Stimulated activated naive CD4-positive, alpha-beta T cell (primary cell): ENCODE results near the gene KLF7.

Experiments
- DNase-seq, 6 experiments: peaks; one replicate each; lab custom pipeline; 2025; lab: John Stamatoyannopoulos, UW

Gene KLF7

DNA sequence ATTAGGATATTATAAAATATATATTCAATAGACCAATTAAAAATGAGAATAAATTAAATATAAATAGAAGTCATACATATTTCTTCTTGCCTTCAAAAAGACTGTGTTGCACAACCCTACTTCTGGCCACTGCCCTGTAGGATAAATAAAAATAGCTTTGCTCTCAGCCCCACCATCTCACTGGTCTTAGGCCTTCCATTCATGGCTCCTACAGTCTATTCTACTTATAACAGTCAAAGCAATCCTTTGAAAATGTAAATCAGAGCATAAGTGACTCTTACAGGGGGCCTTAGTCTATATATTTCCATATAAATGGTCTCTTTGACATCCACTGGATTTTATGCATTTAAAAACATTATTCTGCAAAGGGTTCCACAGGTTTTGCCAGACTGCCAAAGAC lies 72.9 kb downstream of the KLF7 start:
- no peak for DNase-seq

DNA sequence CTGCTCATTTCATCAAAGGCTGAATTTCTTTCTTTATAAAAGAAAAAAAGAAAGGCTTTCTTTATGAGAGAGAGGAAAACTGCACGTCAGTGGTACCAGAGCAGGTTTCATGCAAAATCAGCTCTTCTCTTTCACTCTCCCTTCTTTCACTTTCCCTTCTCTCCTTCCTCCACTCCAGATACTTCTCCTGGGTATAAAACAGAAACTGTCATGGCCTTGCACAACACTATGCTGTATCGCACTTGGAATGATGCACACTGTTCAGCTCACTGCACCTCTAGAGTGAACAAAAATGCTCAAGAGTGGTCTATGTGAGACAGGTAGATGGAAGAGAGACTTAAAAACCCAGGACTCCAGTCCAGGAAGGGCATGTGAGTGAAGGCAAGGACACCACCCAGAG lies 73.8 kb downstream of the KLF7 start:
- DNase-seq, result no peak

- DNase-seq, result no peak
Observed at GRCh38 chr2:207091176-207091575, 74.6 kb downstream of the KLF7 start.

GRCh38 chr2:207090389-207090788 lies 75.4 kb downstream of the KLF7 start:
- DNase-seq, result no peak

DNA sequence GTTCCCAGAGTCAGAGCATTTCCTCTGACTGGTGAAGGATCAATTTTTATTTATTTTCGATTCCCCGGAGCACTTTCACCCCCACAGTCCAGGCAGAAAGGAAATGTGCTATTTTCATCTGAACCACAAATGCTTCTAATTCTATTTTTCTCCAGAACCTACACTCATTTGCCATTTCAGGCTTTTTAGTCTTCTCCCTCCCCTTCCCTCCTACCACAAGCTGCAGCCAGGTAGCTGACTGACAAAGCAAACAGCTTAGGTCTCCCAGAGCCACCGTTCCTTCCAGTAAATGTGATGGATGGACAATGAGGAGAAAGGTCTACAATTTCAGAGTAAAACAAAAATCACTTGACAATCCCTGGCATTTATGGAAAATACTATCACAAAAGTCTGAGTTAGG lies 76.9 kb downstream of the KLF7 start:
- DNase-seq, result no peak

- no peak for DNase-seq
Observed at GRCh38 chr2:207088276-207088675, 77.5 kb downstream of the KLF7 start.

- no peak for DNase-seq
Observed at GRCh38 chr2:207087046-207087902, 78.5 kb downstream of the KLF7 start.

- DNase-seq, result no peak
Observed at GRCh38 chr2:207086136-207086535, 79.6 kb downstream of the KLF7 start.

DNA sequence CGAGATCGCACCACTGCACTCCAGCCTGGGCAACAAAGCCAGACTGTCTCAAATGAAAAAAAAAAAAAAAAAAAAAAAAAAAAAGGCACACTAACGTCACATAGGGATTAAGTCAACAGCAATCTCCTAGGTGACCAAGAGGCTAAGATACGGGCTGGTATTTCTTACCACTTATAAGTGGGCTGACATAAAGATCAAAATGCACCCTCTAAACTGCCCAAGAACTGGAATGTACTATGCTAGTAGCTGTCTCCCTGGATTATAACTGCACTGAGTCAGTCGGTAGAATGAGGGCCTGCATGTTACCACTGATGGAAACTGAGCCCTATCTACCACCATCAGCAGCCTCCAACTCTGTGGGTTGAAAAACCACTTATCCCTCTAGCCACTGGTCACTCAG lies 80.6 kb downstream of the KLF7 start:
- no peak for DNase-seq

- no peak for DNase-seq
Observed at GRCh38 chr2:207083361-207084110, 82.2 kb downstream of the KLF7 start.

DNA sequence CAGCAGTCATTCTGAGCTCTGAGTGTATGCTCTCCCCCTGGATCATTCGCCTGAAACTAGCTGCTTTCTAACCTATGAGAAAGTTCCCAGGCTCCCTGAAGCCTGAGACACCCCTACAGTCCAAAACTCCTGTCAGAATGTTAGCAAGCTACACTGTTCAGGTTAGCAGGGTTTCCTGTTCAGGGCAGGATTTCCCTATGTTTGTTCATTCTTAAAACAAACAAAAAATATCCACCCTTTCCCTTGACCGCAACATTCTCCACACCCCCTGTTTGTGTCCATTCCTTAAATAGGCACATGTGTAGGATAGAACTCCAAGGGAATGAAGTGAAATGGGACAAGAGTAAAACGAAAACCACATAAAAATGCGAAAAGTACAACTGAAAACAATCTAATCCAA lies 83.1 kb downstream of the KLF7 start:
- no peak for DNase-seq

DNA sequence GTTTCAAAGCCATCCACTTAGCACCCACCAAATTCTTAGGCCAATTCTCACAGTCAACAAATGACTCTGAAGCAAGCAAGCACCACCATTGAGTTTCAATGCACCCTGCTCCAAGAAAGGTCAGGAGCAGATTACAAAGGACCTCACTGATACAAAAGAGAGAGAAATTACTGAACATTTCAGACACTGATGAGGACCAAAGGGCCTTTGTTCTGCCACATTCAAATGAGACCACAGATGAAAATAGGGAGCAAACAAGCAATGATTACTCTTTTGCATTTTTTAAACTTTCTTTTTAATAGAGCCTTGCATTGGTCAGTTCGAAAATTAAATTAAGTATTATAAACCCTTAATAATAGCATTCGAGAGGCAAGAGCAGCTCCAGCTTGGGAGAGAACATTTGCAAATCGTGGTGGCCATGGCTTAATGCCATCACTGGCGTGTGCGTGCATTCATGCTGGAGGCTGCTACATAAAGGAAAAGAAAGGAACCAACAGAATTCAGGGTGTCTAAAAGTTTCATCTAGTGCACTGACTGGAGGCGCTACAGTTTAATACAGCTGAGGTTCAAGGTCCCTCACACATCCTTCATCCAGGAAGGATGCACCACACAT lies 87.5 kb downstream of the KLF7 start:
- no peak for DNase-seq

DNA sequence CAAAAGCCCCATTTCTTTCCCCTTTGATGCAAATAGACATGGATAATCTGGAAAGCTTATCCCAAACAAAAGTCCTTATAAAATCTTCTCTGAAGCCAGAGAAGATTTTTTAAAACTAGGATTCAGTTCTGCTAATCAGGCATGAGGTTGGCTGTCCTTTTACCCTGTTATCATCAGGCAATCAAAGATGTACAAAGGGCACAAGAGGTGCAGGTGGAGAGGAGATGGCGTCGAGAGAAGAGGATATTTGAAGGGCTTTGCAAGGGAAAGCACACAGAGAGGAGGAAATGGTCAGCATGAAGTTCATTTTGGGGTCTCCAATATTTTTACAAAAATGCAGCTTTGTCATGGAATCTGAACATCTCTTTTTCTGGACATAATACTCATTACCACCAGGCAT lies 88.5 kb downstream of the KLF7 start:
- DNase-seq, result no peak

- no peak for DNase-seq
Observed at GRCh38 chr2:207075456-207075855, 90.3 kb downstream of the KLF7 start.

GRCh38 chr2:207073801-207074678 lies 91.7 kb downstream of the KLF7 start:
- peak in 2 of 6 experiments; percentile 14 to 21 for DNase-seq

- DNase-seq, result no peak
Observed at GRCh38 chr2:207073412-207073800, 92.3 kb downstream of the KLF7 start.

GRCh38 chr2:207072571-207072970 lies 93.2 kb downstream of the KLF7 start:
- no peak for DNase-seq

- no peak for DNase-seq
Observed at GRCh38 chr2:207071820-207072219, 93.9 kb downstream of the KLF7 start.

DNA sequence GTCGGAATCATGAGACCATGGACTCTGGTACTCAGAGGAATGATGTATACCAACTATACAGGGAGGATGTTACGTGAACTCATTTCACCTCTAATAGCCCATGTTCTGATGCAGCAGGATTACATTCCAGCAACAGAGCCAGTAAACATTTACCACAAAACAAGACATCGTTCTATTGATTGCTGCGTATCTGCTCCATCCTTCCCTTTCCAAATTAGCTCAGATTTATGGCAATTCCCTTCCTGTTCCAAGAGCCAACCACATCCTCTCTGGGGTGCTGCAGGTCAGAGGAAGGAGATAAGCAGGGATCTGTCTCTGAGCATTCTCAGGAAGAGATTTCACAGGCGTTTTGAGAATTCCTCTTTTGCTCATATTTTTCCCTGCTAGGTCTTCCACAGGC lies 98.3 kb downstream of the KLF7 start:
- DNase-seq, result no peak

DNA sequence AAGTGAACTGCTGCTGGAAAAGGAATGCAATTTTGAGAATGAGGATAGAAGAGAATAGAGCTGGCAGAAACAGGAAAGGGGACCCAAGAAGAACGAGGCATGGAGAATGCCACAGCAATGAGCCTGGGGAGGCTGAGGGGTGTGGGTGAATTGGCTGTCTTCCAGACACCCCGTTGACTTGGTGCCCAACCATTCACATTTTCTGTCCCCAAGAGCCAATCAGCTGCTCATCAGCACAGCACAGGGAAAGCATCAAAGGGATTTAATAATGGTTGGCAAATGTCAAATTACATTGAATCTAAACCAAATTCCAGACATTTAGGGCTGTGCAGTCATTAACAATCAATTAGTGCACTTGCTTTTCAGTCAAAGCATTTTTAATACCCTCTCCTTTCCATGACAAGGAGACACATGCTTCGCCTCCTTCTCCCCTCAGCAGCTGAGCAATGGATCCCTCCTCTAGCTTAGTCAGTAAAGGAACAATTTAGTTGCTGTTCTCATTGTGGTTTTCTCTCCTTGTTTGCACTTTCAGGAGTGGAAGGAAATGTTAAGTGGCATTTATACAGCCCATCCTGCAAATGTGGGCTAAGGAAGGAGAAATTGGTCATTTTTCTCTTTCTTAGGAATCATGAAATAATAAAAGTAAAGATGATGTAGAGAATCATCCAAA lies 98.8 kb downstream of the KLF7 start:
- DNase-seq, result no peak

- DNase-seq, result no peak
Observed at GRCh38 chr2:207066166-207066565, 99.6 kb downstream of the KLF7 start.
